SK-N-SH (cell line): ENCODE measurements around the gene STK32C. TPM values are rescaled to one million over a fixed set of nuclear protein-coding genes. Genes with fewer than 3 reads are reported as not detected.

Experiments
- CTCF ChIA-PET: fragments of 300-600, 350-600 bp; formaldehyde crosslinking; extraction: SDS; loops from one replicate; lab custom pipeline; 2021; lab: Yijun Ruan, JAX
- POLR2A ChIA-PET: fragments of 350-600 bp; sonication (Branson Sonifier 250); formaldehyde crosslinking; extraction: SDS; loops from one replicate; lab custom pipeline; 2020; ENCODE audit warnings: antibody characterized with exemption, inconsistent platforms; lab: Yijun Ruan, JAX
- DNase-seq: peaks from one replicate; pipeline ENCODE4 v3.0.0; 2012
- H2AFZ ChIP-seq: fragments of 200-600 bp; sonication (generic); 2 replicates; pipeline ENCODE4 v1.8.1; 2016; ENCODE audit warnings: antibody characterized with exemption, mild to moderate bottlenecking, low read depth
- H3F3A ChIP-seq: fragments of 200-600 bp; sonication (generic); replicated peaks from 2 replicates; pipeline ENCODE3; 2016; ENCODE audit warnings: antibody characterized with exemption, mild to moderate bottlenecking; ENCODE audit not compliant: insufficient read depth
- H3K27ac ChIP-seq, 2 experiments: fragments of 200-500 bp in 1 of 2; fragments of 200-600 bp in 1 of 2; sonication (Bioruptor generic) in 1 of 2; sonication (generic), shearing (Covaris generic) in 1 of 2; 2 replicates each; pipeline versions ENCODE4 v1.5.1 to v1.6.1; 2014 to 2016; ENCODE audit warnings: low read depth in 2 of 2, inconsistent platforms in 1 of 2, low read length in 1 of 2, mild to moderate bottlenecking in 1 of 2, mixed read lengths in 1 of 2
- H3K27me3 ChIP-seq: fragments of 200-600 bp; sonication (generic), shearing (Covaris generic); 2 replicates; pipeline ENCODE4 v1.6.1; 2016; ENCODE audit warnings: mixed run types; ENCODE audit not compliant: insufficient read depth
- H3K36me3 ChIP-seq, 2 experiments: fragments of 200-500 bp in 1 of 2; fragments of 200-600 bp in 1 of 2; sonication (Bioruptor generic) in 1 of 2; sonication (generic) in 1 of 2; replicated peaks in 1 of 2; 2 replicates each; pipeline versions ENCODE3 to v1.5.1; 2014 to 2016; ENCODE audit warnings: low read length in 1 of 2, mild to moderate bottlenecking in 1 of 2; ENCODE audit not compliant: insufficient read depth in 2 of 2, control insufficient read depth in 1 of 2
- H3K4me1 ChIP-seq, 2 experiments: fragments of 200-500 bp in 1 of 2; fragments of 200-600 bp in 1 of 2; sonication (Bioruptor generic) in 1 of 2; sonication (generic), shearing (Covaris generic) in 1 of 2; 2 replicates each; pipeline versions ENCODE4 v1.5.1 to v1.6.1; 2014 to 2016; ENCODE audit warnings: low read depth in 1 of 2, low read length in 1 of 2, mixed run types in 1 of 2; ENCODE audit not compliant: insufficient read depth in 2 of 2, control insufficient read depth in 1 of 2
- H3K4me2 ChIP-seq: fragments of 200-600 bp; sonication (generic), shearing (Covaris generic); 2 replicates; pipeline ENCODE4 v1.6.1; 2017; ENCODE audit warnings: mixed run types
- H3K4me3 ChIP-seq, 2 experiments: fragments of 200-500 bp in 1 of 2; fragments of 200-600 bp in 1 of 2; sonication (Bioruptor generic) in 1 of 2; sonication (generic), shearing (Covaris generic) in 1 of 2; 2 replicates each; pipeline versions ENCODE4 v1.5.1 to v1.8.1; 2014 to 2016; ENCODE audit warnings: low read depth in 2 of 2, inconsistent platforms in 1 of 2, low read length in 1 of 2, mild to moderate bottlenecking in 1 of 2, mixed read lengths in 1 of 2, moderate library complexity in 1 of 2
- H3K79me2 ChIP-seq: fragments of 200-600 bp; sonication (generic); 2 replicates; pipeline ENCODE4 v1.8.1; 2017; ENCODE audit warnings: mild to moderate bottlenecking; ENCODE audit not compliant: insufficient read depth
- H3K9ac ChIP-seq: fragments of 200-600 bp; sonication (generic); 2 replicates; pipeline ENCODE4 v1.6.1; 2017; ENCODE audit warnings: mixed run types
- H3K9me2 ChIP-seq: fragments of 200-600 bp; sonication (generic); 2 replicates; pipeline ENCODE4 v1.6.1; 2017; ENCODE audit warnings: mixed run types
- H3K9me3 ChIP-seq: fragments of 200-600 bp; sonication (generic); 2 replicates; pipeline ENCODE4 v1.6.1; 2017; ENCODE audit warnings: mixed run types, mild to moderate bottlenecking, moderate library complexity
- H4K20me1 ChIP-seq: fragments of 200-600 bp; sonication (generic); 2 replicates; pipeline ENCODE4 v1.6.1; 2017; ENCODE audit warnings: mild to moderate bottlenecking, mixed run types; ENCODE audit not compliant: insufficient read depth
- CHD2 ChIP-seq: fragments of 150-350 bp; IDR thresholded peaks from 2 replicates; pipeline ENCODE4 v1.6.1; 2018; ENCODE audit warnings: low read length; ENCODE audit not compliant: partially characterized antibody
- IRF3 ChIP-seq: fragments of 150-350 bp; IDR thresholded peaks from 2 replicates; pipeline ENCODE4 v1.6.1; 2016; ENCODE audit warnings: mild to moderate bottlenecking, low read depth, low read length
- MAX ChIP-seq: IDR thresholded peaks from 2 replicates; pipeline ENCODE4 v1.4.0; 2012; ENCODE audit warnings: low read depth
- MXI1 ChIP-seq: IDR thresholded peaks from 2 replicates; pipeline ENCODE4 v1.6.1; 2012; ENCODE audit warnings: mild to moderate bottlenecking, low read depth, low read length, improper control_type of control experiment
- NRF1 ChIP-seq: IDR thresholded peaks from 2 replicates; pipeline ENCODE4 v1.6.1; 2012; ENCODE audit warnings: low read depth, mild to moderate bottlenecking, low read length
- TCF12 ChIP-seq: IDR thresholded peaks from 2 replicates; pipeline ENCODE4 v1.4.0; 2012
- USF2 ChIP-seq: fragments of 150-350 bp; IDR thresholded peaks from 2 replicates; pipeline ENCODE4 v1.6.1; 2017; ENCODE audit warnings: antibody characterized with exemption, low read length, low read depth, borderline replicate concordance
- YY1 ChIP-seq: IDR thresholded peaks from 2 replicates; pipeline ENCODE4 v1.4.0; 2012; ENCODE audit warnings: low read depth, mild to moderate bottlenecking
- WGBS: methylation state at CpG from one replicate; pipeline ENCODE4 v1.1.6; 2017; ENCODE audit warnings: low lambda C conversion rate; 5-methylcytosine and 5-hydroxymethylcytosine counted together
- polyA plus RNA-seq, 3 experiments: library from polyadenylated mRNA; depleted of rRNA; stranded (reverse); fragments of >200 nt; gene quantifications; 2 replicates each; pipeline ENCODE4 v1.2.3, GENCODE V29; 2012

Gene STK32C
- polyA plus RNA-seq, 1 of the 3 experiments (the other 2 are of a cell fraction), result 27.8 TPM

- POLR2A ChIA-PET, result no interaction called here
- H3K27ac ChIP-seq, result no peak overlapping the region
- no peaks in the 10 kb centered on the region for H4K20me1 ChIP-seq
- H3K4me2 ChIP-seq, result no peak overlapping the region
- no peak for TF ChIP-seq CHD2
- no peak for TF ChIP-seq NRF1
- TF ChIP-seq YY1, result no peak
- no peak for TF ChIP-seq MXI1
- no peak for TF ChIP-seq IRF3
- no peak for TF ChIP-seq USF2
- TF ChIP-seq, all 33 proteins: peak for 0
- peaks cover 0 to 8% of the 10 kb centered on the region in 2 experiments for H3K36me3 ChIP-seq
- 96% methylated on average over 16 of the region's 17 CpGs for WGBS
- no peaks in the 10 kb centered on the region for H3K9me2 ChIP-seq
- CTCF ChIA-PET, result interaction anchor here (1.5 to 2.0 kb wide), 2 partner anchors 13 to 87 kb away, joined by 3 to 6 read pairs; no protein-coding TSS in a partner anchor
- H3K4me1 ChIP-seq, result peaks cover 0 to 17% of the 10 kb centered on the region in 2 experiments; a peak in 1 of 4 replicates
- H3K27me3 ChIP-seq, result no peaks in the 10 kb centered on the region
- H3K9ac ChIP-seq, result no peak overlapping the region
- no peak overlapping the region for H3K4me3 ChIP-seq
- no peak overlapping the region for H2AFZ ChIP-seq
- no peak for DNase-seq
- no peaks in the 10 kb centered on the region for H3F3A ChIP-seq
- H3K79me2 ChIP-seq, result 0 out of 2 replicates have a peak, but pooled peaks cover 5% of the 10 kb centered on the region
- no peaks in the 10 kb centered on the region for H3K9me3 ChIP-seq
Observed at GRCh38 chr10:132310701-132311337, 3.1 kb upstream of the STK32C start.

GRCh38 chr10:132309879-132310591 is 2.3 kb upstream of the STK32C start:
- Histone ChIP-seq H4K20me1 (no peaks in the 10 kb centered on the region), H3K79me2 (0 out of 2 replicates have a peak, but pooled peaks cover 5% of the 10 kb centered on the region), H3K9me2 (no peaks in the 10 kb centered on the region), H3K9ac (no peak overlapping the region), H3K4me2 (no peak overlapping the region), H3K27me3 (no peaks in the 10 kb centered on the region), H3K27ac (no peak overlapping the region), H3K9me3 (no peaks in the 10 kb centered on the region), H3F3A (no peaks in the 10 kb centered on the region), H3K36me3 (peaks cover 0 to 4% of the 10 kb centered on the region in 2 experiments), H3K4me1 (peaks cover 0 to 21% of the 10 kb centered on the region in 2 experiments; a peak in 1 of 4 replicates), H2AFZ (no peak overlapping the region), H3K4me3 (no peak overlapping the region)
- WGBS, result 95% methylated on average over 7 of the region's 7 CpGs
- DNase-seq, result no peak
- POLR2A ChIA-PET, result interaction anchor here (0.7 kb wide), 1 partner anchor 46 kb away, joined by 3 read pairs; no protein-coding TSS in a partner anchor
- TF ChIP-seq MAX, result no peak
- no peak for TF ChIP-seq TCF12
- no peak for TF ChIP-seq YY1
- TF ChIP-seq MXI1, result no peak
- CTCF ChIA-PET, result interaction anchor here (1.5 to 2.0 kb wide), 2 partner anchors 14 to 86 kb away, joined by 3 to 6 read pairs; no protein-coding TSS in a partner anchor
